Naive B cell (primary cell): ENCODE data around the gene ZBTB25. TPM values are rescaled to one million over a fixed set of nuclear protein-coding genes. Genes with fewer than 3 reads are reported as not detected.

Experiments
- ATAC-seq, 2 donors: fragments of 150-1000 bp; cut with Tn5 transposase; 2 replicates each; pipeline ENCODE4 v1.10.0; 2021; ENCODE audit warnings: low read depth in 2 of 2, mild to moderate bottlenecking in 2 of 2, moderate library complexity in 2 of 2
- DNase-seq: peaks from one replicate; pipeline ENCODE4 v3.0.0; 2022
- H3K27ac Mint-ChIP-seq, 6 donors: one replicate each; pipeline ENCODE4 v1.8.0; 2020 to 2022; ENCODE audit warnings: mild to moderate bottlenecking in 6 of 6, mixed read lengths in 6 of 6, moderate library complexity in 5 of 6, inconsistent platforms in 2 of 6
- H3K27me3 Mint-ChIP-seq, 3 donors: one replicate each; pipeline ENCODE4 v1.8.0; 2021 to 2022; ENCODE audit warnings: mixed read lengths in 3 of 3, mild to moderate bottlenecking in 1 of 3
- H3K36me3 Mint-ChIP-seq, 2 donors: one replicate each; pipeline ENCODE4 v1.8.0; 2020 to 2022; ENCODE audit warnings: mixed read lengths in 2 of 2, inconsistent platforms in 1 of 2, mild to moderate bottlenecking in 1 of 2
- H3K4me1 Mint-ChIP-seq, 3 donors: one replicate each; pipeline ENCODE4 v1.8.0; 2020 to 2022; ENCODE audit warnings: mixed read lengths in 3 of 3, inconsistent platforms in 1 of 3, mild to moderate bottlenecking in 1 of 3, moderate library complexity in 1 of 3
- H3K4me3 Mint-ChIP-seq, 8 donors: one replicate each; pipeline ENCODE4 v1.8.0; 2020 to 2022; ENCODE audit warnings: mild to moderate bottlenecking in 8 of 8, mixed read lengths in 8 of 8, moderate library complexity in 8 of 8, inconsistent platforms in 2 of 8
- H3K9me3 Mint-ChIP-seq, 7 donors: one replicate each; pipeline ENCODE4 v1.8.0; 2020 to 2022; ENCODE audit warnings: mixed read lengths in 7 of 7, mild to moderate bottlenecking in 5 of 7, inconsistent platforms in 2 of 7, moderate library complexity in 1 of 7
- polyA plus RNA-seq, 6 donors: library from polyadenylated mRNA; unstranded; fragments of 300-500 nt; fragmentation: Illumina TruSeq; gene quantifications; one replicate each; pipeline ENCODE4 v1.2.3, GENCODE V29; 2021; ENCODE audit warnings: low read depth in 6 of 6

Gene ZBTB25
- polyA plus RNA-seq, 6 donors from 2014 or later, result 16.7 to 26.4 (median 22.3) TPM

DNA sequence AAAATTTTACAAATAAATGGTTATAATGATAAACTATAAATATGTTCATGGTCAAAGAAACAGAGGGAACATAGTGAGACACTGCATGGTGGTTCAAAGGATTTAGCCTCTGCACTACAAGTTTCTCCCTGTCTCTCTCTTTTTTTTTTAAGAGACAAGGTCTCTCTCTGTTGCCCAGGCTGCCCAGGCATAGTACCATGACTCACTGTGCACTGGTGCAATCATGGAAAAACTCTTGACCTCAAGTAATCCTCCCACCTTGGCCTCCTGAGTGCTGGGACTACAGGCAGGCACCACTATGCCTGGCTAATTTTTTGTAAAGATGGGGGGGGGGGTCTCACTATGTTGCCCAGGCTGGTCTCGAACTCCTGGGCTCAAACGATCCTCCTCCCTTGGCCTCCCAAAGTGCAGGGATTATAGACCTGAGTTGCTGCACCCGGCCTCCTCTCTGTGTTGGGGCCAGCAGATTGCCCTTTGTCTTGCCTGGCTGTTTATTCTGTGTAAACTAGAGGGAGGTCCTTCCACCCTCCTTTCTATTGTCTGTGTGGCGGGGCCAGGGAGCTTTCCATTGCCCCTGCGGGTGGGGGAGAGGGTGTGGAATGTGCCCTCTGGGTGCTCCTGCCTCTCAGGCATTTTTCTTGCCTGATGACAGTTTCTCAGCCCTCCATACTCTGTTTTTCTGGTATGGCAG is 93.4 kb downstream of the ZBTB25 start:
- no peak for ATAC-seq
- Mint-ChIP-seq H3K9me3 (no peaks in the 10 kb centered on the region), H3K27me3 (no peaks in the 10 kb centered on the region), H3K4me3 (no peak overlapping the region), H3K36me3 (peaks cover 6 to 17% of the 10 kb centered on the region in 2 donors), H3K27ac (peak overlapping the region in 2 of 6 donors; percentile 22 to 34), H3K4me1 (peaks cover 0 to 11% (median 10%) of the 10 kb centered on the region in 3 donors)
- no peak for DNase-seq

DNA sequence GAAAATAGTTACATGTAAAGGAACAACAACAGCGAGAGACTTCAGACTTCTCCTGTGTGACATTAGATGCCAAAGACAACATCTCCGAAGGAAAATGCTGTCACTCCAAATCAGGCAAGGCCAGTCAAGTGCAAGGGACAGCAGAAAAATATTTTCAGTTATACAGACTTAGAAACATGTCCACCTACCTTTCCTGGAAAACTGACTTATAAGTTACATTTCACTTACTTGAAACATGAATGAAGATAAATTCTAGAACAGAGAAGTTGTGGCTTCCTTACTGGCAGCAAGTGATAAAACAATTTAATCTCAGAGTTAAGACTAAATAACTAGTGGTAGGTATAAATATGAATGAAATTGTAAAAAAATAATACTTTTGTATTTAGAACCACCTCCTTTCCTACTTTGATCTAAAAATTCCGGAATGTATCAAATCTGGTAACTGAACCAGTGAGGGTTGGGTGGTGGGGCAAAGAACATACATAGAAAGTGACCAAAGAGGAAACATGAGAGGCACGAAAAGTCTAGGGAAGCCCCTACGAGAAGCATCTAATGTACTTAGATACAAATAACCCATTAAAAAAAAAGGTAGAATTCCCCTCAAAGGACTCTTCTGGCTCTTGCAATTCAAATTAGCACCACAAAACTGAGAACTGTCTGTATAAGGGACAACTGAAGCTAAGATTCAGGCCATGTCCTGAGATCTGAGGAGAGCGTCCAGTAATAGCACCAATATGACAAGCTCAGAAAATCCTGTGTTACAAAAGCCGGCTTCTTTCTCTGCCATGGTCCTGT is 94.3 kb downstream of the ZBTB25 start:
- ATAC-seq, result peak; percentile 49 to 68
- Mint-ChIP-seq H3K9me3 (no peaks in the 10 kb centered on the region), H3K36me3 (peaks cover 11 to 16% of the 10 kb centered on the region in 2 donors), H3K27me3 (no peaks in the 10 kb centered on the region), H3K4me3 (no peak overlapping the region), H3K4me1 (peaks cover 0 to 13% (median 10%) of the 10 kb centered on the region in 3 donors), H3K27ac (peak overlapping the region in 4 of 6 donors; percentile 1 to 90 (median 32))
- no peak for DNase-seq

DNA sequence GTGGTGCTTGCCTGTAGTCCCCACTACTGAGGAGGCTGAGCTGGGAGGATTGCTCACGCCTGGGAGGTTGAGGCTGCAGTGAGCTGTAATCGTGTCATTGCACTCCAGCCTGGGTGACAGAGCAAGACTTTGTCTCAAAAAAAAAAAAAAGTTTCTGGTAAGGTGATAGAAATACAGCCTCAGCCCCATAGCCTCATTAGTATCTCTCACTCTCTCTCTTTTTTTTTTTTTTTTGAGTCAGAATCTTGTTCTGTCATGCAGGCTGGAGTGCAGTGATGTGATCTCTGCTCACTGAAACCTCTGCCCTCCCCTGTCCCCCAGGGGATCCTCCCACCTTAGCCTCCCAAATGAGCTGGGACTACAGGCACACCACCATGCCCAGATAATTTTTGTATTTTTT is 96.3 kb downstream of the ZBTB25 start:
- H3K4me3 Mint-ChIP-seq, result no peak overlapping the region
- no peak for ATAC-seq
- H3K36me3 Mint-ChIP-seq, result peaks cover 16 to 17% of the 10 kb centered on the region in 2 donors

DNA sequence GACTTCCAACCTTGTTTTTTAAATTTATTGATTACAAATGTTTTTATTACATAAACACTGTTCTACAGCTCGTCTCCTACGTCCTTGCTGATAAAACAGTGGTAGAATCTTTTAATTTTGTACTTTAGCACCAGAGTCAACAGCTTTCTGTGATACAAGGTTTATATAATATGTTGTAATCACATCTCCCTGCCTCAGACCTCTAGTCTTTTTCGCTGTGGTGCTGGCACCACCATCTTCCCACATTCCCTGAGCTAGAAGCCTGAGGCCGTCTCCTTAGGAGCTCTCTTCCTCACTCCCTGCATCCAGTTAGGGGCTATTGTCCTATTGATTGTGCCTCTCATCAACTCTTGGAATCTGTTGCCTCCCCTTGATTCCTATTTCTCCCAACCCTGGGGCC is 98.3 kb downstream of the ZBTB25 start:
- ATAC-seq (no peak), DNase-seq (no peak)
- Mint-ChIP-seq H3K36me3 (peaks cover 5 to 16% of the 10 kb centered on the region in 2 donors), H3K27me3 (no peaks in the 10 kb centered on the region), H3K4me3 (no peak overlapping the region), H3K27ac (peak overlapping the region in 1 of 6 donors; percentile 1), H3K9me3 (no peaks in the 10 kb centered on the region), H3K4me1 (peaks cover 1 to 14% (median 13%) of the 10 kb centered on the region in 3 donors)

More for the DNA sequence above, 96.3 kb downstream of the ZBTB25 start:
- no peaks in the 10 kb centered on the region for H3K27me3 Mint-ChIP-seq
- H3K9me3 Mint-ChIP-seq, result no peaks in the 10 kb centered on the region
- H3K27ac Mint-ChIP-seq, result no peak overlapping the region
- no peak for DNase-seq
- H3K4me1 Mint-ChIP-seq, result peaks cover 0 to 13% (median 10%) of the 10 kb centered on the region in 3 donors

DNA sequence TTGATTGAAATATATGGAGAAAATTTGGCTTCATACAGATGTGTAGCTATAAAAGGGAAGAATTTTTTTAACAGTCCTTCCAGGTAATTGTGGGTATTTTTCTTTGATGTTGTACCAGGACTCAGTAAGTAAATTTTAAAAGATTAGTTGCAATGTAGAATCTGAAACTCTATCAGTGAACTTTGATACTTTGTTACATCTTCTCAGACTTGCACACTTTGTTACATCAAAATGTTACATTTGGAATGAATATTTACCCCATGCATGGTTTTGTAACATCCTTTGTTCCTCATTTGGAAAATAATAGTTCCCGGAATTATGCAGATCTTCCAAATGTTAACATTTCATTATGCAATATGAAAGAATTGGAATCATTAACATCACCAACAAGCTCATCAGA is 101.7 kb downstream of the ZBTB25 start:
- Mint-ChIP-seq H3K27ac (no peak overlapping the region), H3K4me3 (no peak overlapping the region), H3K36me3 (peaks cover 5 to 16% of the 10 kb centered on the region in 2 donors), H3K4me1 (peaks cover 2 to 12% (median 5%) of the 10 kb centered on the region in 3 donors), H3K9me3 (no peaks in the 10 kb centered on the region), H3K27me3 (no peaks in the 10 kb centered on the region)
- DNase-seq (no peak), ATAC-seq (no peak)

DNA sequence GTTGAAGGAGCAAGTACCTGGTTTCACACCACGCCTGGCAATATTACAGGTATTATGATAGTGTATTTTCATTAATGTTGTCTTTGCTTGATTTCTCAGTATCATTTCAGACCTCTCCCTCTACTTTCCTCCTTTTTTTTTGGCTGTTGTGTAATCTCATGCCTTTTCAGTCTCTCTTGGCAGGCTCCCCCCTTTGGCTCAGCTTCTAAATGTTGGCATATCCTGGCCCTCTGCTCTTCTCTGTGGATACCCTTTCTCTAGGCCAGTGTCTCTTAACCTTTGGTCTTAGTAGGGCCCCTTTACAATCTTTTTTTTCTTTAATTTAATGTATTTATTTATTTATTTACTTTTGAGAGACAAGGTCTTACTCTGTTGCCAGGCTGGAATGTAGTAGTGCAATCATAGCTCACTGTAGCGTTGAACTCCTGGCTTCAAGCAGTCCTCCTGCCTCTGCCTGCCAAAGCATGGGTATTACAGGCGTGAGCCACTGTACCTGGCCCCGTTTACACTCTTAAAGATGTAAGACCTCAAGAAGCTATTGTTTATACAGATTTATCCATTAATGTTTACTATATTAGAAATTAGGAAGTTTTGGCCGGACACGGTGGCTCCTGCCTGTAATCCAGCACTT is 102.7 kb downstream of the ZBTB25 start:
- Mint-ChIP-seq H3K27ac (peak overlapping the region in 2 of 6 donors; percentile 24 to 39), H3K4me1 (peaks cover 2 to 12% (median 5%) of the 10 kb centered on the region in 3 donors), H3K36me3 (peaks cover 5 to 16% of the 10 kb centered on the region in 2 donors), H3K9me3 (no peaks in the 10 kb centered on the region), H3K4me3 (no peak overlapping the region), H3K27me3 (no peaks in the 10 kb centered on the region)
- ATAC-seq (no peak), DNase-seq (no peak)

Other genes with a start within 250 kb of the ZBTB25 start
- gene ESR2, start 209.5 kb downstream of the ZBTB25 start, polyA plus RNA-seq, result 1 to 10 TPM; 1.6 to 7.4 (median 3.2) TPM
- gene MTHFD1, start 115.5 kb downstream of the ZBTB25 start, polyA plus RNA-seq, result 10 to 100 TPM; 44.1 to 74.7 (median 60.2) TPM
- gene AKAP5, start 38.3 kb downstream of the ZBTB25 start, polyA plus RNA-seq, result under 1 TPM in 5 of 6 donors, not detected in 1; 0.13 to 0.53 (median 0.31) TPM
- gene ZBTB1, start 932 bp upstream of the ZBTB25 start, polyA plus RNA-seq, result 100 to 1,000 TPM in 1 of 6 donors, 10 to 100 TPM in 5; 54.4 to 103 (median 76.5) TPM
- 1 to 10 TPM in 1 of 6 donors, under 1 TPM in 4, not detected in 1; 0.30 to 1.3 (median 0.36) TPM for gene HSPA2, start 36.9 kb upstream of the ZBTB25 start, polyA plus RNA-seq
- under 1 TPM in 3 of 6 donors, not detected in 3; 0.22 to 0.40 (median 0.38) TPM for gene PPP1R36, start 46.1 kb upstream of the ZBTB25 start, polyA plus RNA-seq
- not detected for gene PLEKHG3, start 200.6 kb upstream of the ZBTB25 start, polyA plus RNA-seq